ENCODE data around the gene DSCAM.

The DSCAM gene

GRCh38 chr21:39979321-39979720 lies 867.6 kb downstream of the DSCAM start:
- no peak for TF ChIP-seq CTCF (IDR thresholded peaks at IDR 0.05; ENCODE audit: low read depth, low read length, missing control alignments)
- in situ Hi-C loops (cut with HindIII; ENCODE audit: low pct_ligation_motif_present, low sequenced_read_pairs), result no loop called here
- no peak for DNase-seq
- no peak overlapping the region for H3K27ac ChIP-seq
- no peaks in the 10 kb centered on the region for H3K27me3 ChIP-seq (replicated peaks)
- H3K36me3 ChIP-seq (replicated peaks), result no peaks in the 10 kb centered on the region
- H3K4me3 ChIP-seq (ENCODE audit: low read depth, low read length), result no peak overlapping the region

- TF ChIP-seq CTCF (IDR thresholded peaks at IDR 0.05; ENCODE audit: low read depth, low read length, missing control alignments), result no peak
- H3K27ac ChIP-seq, result no peak overlapping the region
- H3K4me3 ChIP-seq (ENCODE audit: low read depth, low read length), result no peak overlapping the region
- no peaks in the 10 kb centered on the region for H3K27me3 ChIP-seq (replicated peaks)
- no peak for DNase-seq
- in situ Hi-C loops (cut with HindIII; ENCODE audit: low pct_ligation_motif_present, low sequenced_read_pairs), result no loop called here
- no peaks in the 10 kb centered on the region for H3K36me3 ChIP-seq (replicated peaks)
Measured at GRCh38 chr21:39976800-39977199, 870.2 kb downstream of the DSCAM start.

DNA sequence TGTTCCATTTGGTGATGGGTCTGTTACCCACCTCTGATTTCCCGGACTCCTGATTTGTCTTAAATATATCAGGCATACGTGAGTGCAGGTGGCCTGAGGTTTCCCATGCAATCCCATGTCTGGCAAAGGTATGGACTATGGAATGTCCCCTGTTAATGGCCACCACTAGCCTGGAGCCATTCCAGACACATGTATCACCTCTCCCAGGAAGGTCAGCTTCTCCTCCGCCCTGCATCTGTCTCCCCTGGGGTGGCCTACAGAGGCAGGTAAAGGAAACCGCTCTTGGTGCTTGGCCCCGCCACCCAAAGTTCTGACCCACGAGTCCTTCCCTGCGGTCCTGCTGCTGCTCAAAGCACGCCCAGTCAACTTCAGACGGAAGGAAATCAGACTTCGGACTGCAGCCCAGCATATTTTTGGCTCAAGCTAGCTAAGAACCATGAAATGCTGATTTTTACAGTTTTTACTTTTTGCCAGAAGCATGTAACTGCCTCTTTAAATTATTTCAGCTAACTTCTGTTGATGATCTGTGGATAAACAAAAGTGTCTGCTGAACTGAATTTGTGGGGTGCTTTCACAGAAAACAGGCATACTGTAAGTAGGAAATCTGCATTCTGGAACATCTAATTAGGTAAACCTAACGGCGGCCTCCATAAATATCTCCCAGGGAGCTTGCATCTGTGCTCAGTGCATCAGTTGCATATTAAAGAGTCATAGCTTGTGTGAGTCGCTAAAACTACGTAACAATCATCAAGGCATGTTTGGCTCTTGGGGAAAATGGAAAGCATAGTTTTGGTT lies 873.8 kb downstream of the DSCAM start:
- Histone ChIP-seq H3K27me3 (replicated peaks) (no peaks in the 10 kb centered on the region), H3K36me3 (replicated peaks) (no peaks in the 10 kb centered on the region), H3K27ac (no peak overlapping the region), H3K4me3 (ENCODE audit: low read depth, low read length) (no peak overlapping the region)
- in situ Hi-C loops (cut with HindIII; ENCODE audit: low pct_ligation_motif_present, low sequenced_read_pairs), result no loop called here
- no peak for DNase-seq
- TF ChIP-seq CTCF (IDR thresholded peaks at IDR 0.05; ENCODE audit: low read depth, low read length, missing control alignments), result no peak

GRCh38 chr21:39972471-39972870 lies 874.5 kb downstream of the DSCAM start:
- H3K36me3 ChIP-seq (replicated peaks), result no peaks in the 10 kb centered on the region
- H3K27me3 ChIP-seq (replicated peaks), result no peaks in the 10 kb centered on the region
- DNase-seq, result no peak
- in situ Hi-C loops (cut with HindIII; ENCODE audit: low pct_ligation_motif_present, low sequenced_read_pairs), result no loop called here
- no peak overlapping the region for H3K27ac ChIP-seq
- TF ChIP-seq CTCF (IDR thresholded peaks at IDR 0.05; ENCODE audit: low read depth, low read length, missing control alignments), result no peak
- no peak overlapping the region for H3K4me3 ChIP-seq (ENCODE audit: low read depth, low read length)

DNA sequence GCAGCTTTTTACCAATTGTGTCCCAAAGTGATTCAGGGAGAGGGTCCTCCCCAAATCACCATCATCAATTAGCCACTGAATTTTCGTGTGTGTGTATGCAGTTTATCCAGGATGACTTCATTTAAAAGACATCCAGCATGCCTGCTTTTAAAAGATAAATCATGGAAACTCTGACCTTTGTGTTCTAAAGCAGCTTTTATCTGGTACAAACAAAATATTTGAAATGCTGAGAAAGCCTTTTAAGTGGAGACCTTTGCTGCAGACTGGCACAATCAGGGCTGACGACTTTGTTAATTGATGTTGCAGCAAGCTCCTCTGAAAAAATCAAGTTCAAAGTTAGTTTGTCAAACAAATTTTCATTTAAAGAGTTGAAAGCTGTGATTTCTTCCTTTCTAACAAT lies 875.0 kb downstream of the DSCAM start:
- in situ Hi-C loops (cut with HindIII; ENCODE audit: low pct_ligation_motif_present, low sequenced_read_pairs), result no loop called here
- no peak for TF ChIP-seq CTCF (IDR thresholded peaks at IDR 0.05; ENCODE audit: low read depth, low read length, missing control alignments)
- no peaks in the 10 kb centered on the region for H3K36me3 ChIP-seq (replicated peaks)
- no peaks in the 10 kb centered on the region for H3K27me3 ChIP-seq (replicated peaks)
- no peak overlapping the region for H3K27ac ChIP-seq
- DNase-seq, result no peak
- no peak overlapping the region for H3K4me3 ChIP-seq (ENCODE audit: low read depth, low read length)
